ENCODE results near the gene G6PC3.

GRCh38 chr17:44030482-44030881, 40.1 kb upstream of the G6PC3 start:
- TF ChIP-seq, protein P1, sequence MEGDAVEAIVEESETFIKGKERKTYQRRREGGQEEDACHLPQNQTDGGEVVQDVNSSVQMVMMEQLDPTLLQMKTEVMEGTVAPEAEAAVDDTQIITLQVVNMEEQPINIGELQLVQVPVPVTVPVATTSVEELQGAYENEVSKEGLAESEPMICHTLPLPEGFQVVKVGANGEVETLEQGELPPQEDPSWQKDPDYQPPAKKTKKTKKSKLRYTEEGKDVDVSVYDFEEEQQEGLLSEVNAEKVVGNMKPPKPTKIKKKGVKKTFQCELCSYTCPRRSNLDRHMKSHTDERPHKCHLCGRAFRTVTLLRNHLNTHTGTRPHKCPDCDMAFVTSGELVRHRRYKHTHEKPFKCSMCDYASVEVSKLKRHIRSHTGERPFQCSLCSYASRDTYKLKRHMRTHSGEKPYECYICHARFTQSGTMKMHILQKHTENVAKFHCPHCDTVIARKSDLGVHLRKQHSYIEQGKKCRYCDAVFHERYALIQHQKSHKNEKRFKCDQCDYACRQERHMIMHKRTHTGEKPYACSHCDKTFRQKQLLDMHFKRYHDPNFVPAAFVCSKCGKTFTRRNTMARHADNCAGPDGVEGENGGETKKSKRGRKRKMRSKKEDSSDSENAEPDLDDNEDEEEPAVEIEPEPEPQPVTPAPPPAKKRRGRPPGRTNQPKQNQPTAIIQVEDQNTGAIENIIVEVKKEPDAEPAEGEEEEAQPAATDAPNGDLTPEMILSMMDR (IDR thresholded peaks at IDR 0.05) = no peak
- no peak for TF ChIP-seq POLR2A (IDR thresholded peaks at IDR 0.05)
